A549 (cell line): ENCODE results near the gene MYO7A.

Experiments
- EP300 ChIP-seq, 2 experiments: fragments of >200 bp; sonication (Bioruptor Twin); formaldehyde crosslinking; IDR thresholded peaks; 2 replicates in 1 of 2; 3 replicates in 1 of 2; pipeline ENCODE4 v1.6.1; 2016 to 2017
- FOSL2 ChIP-seq, 2 experiments: fragments of 450-650 bp in 1 of 2; fragments of >200 bp in 1 of 2; sonication (Bioruptor Twin) in 1 of 2; formaldehyde crosslinking; IDR thresholded peaks; 2 replicates each; pipeline versions ENCODE4 v1.5.0 to v1.6.1; 2016 to 2020; ENCODE audit warnings: mild to moderate bottlenecking in 1 of 2, moderate library complexity in 1 of 2
- HDAC2 ChIP-seq: fragments of 200-600 bp; sonication (generic); IDR thresholded peaks from 2 replicates; pipeline ENCODE4 v1.6.1; 2016
- JUNB ChIP-seq: fragments of >200 bp; sonication (Bioruptor Twin); formaldehyde crosslinking; IDR thresholded peaks from 2 replicates; pipeline ENCODE4 v1.6.1; 2016
- POLR2A ChIP-seq: IDR thresholded peaks from 2 replicates; pipeline ENCODE4 v1.6.1; 2012; ENCODE audit warnings: mild to moderate bottlenecking, low read length
- POLR2AphosphoS2 ChIP-seq: conservative IDR thresholded peaks from 2 replicates; pipeline ENCODE4 v1.6.1; 2012; ENCODE audit warnings: low read length, improper control_type of control experiment, inconsistent platforms
- RAD21 ChIP-seq, 2 experiments: fragments of >200 bp in 1 of 2; sonication (Bioruptor Twin) in 1 of 2; formaldehyde crosslinking in 1 of 2; IDR thresholded peaks in 1 of 2; conservative IDR thresholded peaks in 1 of 2; 2 replicates in 1 of 2; 3 replicates in 1 of 2; pipeline ENCODE4 v1.6.1; 2012 to 2018; ENCODE audit warnings: inconsistent platforms in 1 of 2
- RCOR1 ChIP-seq: fragments of 150-350 bp; IDR thresholded peaks from 2 replicates; pipeline ENCODE4 v1.6.1; 2014; ENCODE audit warnings: antibody characterized with exemption, low read length, low read depth
- RNF2 ChIP-seq: fragments of 200-600 bp; sonication (generic); IDR thresholded peaks from 2 replicates; pipeline ENCODE4 v1.6.1; 2016; ENCODE audit warnings: low read depth, mild to moderate bottlenecking, antibody characterized with exemption, moderate library complexity, borderline replicate concordance
- TP53 ChIP-seq: fragments of 250-450 bp; sonication (Bioruptor Pico); IDR thresholded peaks from 2 replicates; pipeline ENCODE4 v1.5.0; 2021; ENCODE audit warnings: mild to moderate bottlenecking, moderate library complexity
- TF ChIP-seq, protein P1 (sequence below): IDR thresholded peaks from 2 replicates; pipeline ENCODE4 v1.6.1; 2012
- TF ChIP-seq, protein P2 (sequence below): IDR thresholded peaks from 2 replicates; pipeline ENCODE4 v1.6.1; 2012
- TF ChIP-seq, protein P3 (sequence below): fragments of >200 bp; sonication (Bioruptor Twin); formaldehyde crosslinking; IDR thresholded peaks from 3 replicates; pipeline ENCODE4 v1.5.1; 2016
- TF ChIP-seq, protein P4 (sequence below): fragments of 450-650 bp; IDR thresholded peaks from 2 replicates; pipeline ENCODE4 v1.6.1; 2014; ENCODE audit warnings: antibody characterized with exemption

DNA sequence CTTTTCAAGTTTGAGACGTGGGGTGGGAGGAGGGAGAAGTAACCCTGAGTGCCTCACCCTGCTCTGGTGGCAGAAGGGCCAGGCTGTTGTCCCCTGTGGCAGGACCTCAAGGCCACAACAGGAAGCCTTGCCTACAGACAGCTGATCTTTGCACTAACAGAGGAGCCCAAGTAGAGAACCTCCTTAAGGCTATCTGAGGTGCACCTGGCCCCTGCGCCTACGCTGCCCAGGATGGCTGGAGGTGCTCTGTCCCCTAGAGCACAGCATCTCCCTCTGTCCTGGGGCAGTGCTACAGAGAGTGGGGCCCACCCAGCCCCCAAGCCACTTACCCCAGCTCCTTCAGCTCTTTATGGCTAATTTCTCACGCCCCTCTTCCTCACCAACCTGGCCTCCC is 27.0 kb downstream of the MYO7A start:
- TF ChIP-seq, protein P1, sequence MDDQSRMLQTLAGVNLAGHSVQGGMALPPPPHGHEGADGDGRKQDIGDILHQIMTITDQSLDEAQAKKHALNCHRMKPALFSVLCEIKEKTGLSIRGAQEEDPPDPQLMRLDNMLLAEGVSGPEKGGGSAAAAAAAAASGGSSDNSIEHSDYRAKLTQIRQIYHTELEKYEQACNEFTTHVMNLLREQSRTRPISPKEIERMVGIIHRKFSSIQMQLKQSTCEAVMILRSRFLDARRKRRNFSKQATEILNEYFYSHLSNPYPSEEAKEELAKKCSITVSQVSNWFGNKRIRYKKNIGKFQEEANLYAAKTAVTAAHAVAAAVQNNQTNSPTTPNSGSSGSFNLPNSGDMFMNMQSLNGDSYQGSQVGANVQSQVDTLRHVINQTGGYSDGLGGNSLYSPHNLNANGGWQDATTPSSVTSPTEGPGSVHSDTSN, result no peak
- TF ChIP-seq POLR2A (no peak), RNF2 (no peak), JUNB (no peak), EP300 (IDR thresholded peaks at IDR 0.05) (no peak), RCOR1 (no peak), HDAC2 (no peak), POLR2AphosphoS2 (no peak), RAD21 (conservative IDR thresholded peaks at IDR 0.05 in 1 of 2, IDR thresholded peaks at IDR 0.05 in 1 of 2) (no peak), FOSL2 (IDR thresholded peaks at IDR 0.05) (no peak), FOSL2 (CRISPR knock-in tag; IDR thresholded peaks at IDR 0.05) (no peak), TP53 (CRISPR knock-in tag) (no peak)
- TF ChIP-seq, protein P2, sequence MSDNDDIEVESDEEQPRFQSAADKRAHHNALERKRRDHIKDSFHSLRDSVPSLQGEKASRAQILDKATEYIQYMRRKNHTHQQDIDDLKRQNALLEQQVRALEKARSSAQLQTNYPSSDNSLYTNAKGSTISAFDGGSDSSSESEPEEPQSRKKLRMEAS, result no peak
- TF ChIP-seq, protein P3, sequence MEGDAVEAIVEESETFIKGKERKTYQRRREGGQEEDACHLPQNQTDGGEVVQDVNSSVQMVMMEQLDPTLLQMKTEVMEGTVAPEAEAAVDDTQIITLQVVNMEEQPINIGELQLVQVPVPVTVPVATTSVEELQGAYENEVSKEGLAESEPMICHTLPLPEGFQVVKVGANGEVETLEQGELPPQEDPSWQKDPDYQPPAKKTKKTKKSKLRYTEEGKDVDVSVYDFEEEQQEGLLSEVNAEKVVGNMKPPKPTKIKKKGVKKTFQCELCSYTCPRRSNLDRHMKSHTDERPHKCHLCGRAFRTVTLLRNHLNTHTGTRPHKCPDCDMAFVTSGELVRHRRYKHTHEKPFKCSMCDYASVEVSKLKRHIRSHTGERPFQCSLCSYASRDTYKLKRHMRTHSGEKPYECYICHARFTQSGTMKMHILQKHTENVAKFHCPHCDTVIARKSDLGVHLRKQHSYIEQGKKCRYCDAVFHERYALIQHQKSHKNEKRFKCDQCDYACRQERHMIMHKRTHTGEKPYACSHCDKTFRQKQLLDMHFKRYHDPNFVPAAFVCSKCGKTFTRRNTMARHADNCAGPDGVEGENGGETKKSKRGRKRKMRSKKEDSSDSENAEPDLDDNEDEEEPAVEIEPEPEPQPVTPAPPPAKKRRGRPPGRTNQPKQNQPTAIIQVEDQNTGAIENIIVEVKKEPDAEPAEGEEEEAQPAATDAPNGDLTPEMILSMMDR, result no peak
- TF ChIP-seq, protein P4, sequence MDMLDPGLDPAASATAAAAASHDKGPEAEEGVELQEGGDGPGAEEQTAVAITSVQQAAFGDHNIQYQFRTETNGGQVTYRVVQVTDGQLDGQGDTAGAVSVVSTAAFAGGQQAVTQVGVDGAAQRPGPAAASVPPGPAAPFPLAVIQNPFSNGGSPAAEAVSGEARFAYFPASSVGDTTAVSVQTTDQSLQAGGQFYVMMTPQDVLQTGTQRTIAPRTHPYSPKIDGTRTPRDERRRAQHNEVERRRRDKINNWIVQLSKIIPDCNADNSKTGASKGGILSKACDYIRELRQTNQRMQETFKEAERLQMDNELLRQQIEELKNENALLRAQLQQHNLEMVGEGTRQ, result no peak
